H9 (cell line): ENCODE results near the gene KIF26B. TPM values are rescaled to one million over a fixed set of nuclear protein-coding genes. Genes with fewer than 3 reads are reported as not detected.

Source experiments
- DNase-seq: peaks from one replicate; pipeline ENCODE4 v3.0.0-alpha.2; 2017
- H2AFZ ChIP-seq: one replicate; pipeline ENCODE4 v1.6.1; 2013; ENCODE audit warnings: mild to moderate bottlenecking, low read length, control low read depth, moderate library complexity
- H2AK5ac ChIP-seq: 2 replicates; pipeline ENCODE4 v1.6.1; 2013; ENCODE audit warnings: low read length, control low read depth, mixed read lengths; ENCODE audit not compliant: insufficient read length
- H2BK120ac ChIP-seq: one replicate; pipeline ENCODE4 v1.6.1; 2013; ENCODE audit warnings: low read depth, mild to moderate bottlenecking, low read length, control low read depth, inconsistent platforms; ENCODE audit not compliant: poor library complexity, severe bottlenecking
- H2BK12ac ChIP-seq: 2 replicates; pipeline ENCODE4 v1.6.1; 2013; ENCODE audit warnings: low read length, control low read depth, mixed read lengths, low read depth; ENCODE audit not compliant: insufficient read length
- H2BK15ac ChIP-seq: 2 replicates; pipeline ENCODE4 v1.6.1; 2013; ENCODE audit warnings: low read depth, low read length, control low read depth
- H2BK20ac ChIP-seq: one replicate; pipeline ENCODE4 v1.6.1; 2013; ENCODE audit warnings: low read depth, mild to moderate bottlenecking, low read length, control low read depth, inconsistent platforms; ENCODE audit not compliant: poor library complexity, severe bottlenecking
- H2BK5ac ChIP-seq: 2 replicates; pipeline ENCODE4 v1.6.1; 2013; ENCODE audit warnings: low read length, control low read depth, mixed read lengths; ENCODE audit not compliant: insufficient read length
- H3K14ac ChIP-seq: 2 replicates; pipeline ENCODE4 v1.6.1; 2013; ENCODE audit warnings: low read length, control low read depth; ENCODE audit not compliant: insufficient read depth
- H3K18ac ChIP-seq: 2 replicates; pipeline ENCODE4 v1.6.1; 2013; ENCODE audit warnings: low read depth, mild to moderate bottlenecking, mixed read lengths, low read length, control low read depth; ENCODE audit not compliant: insufficient read length
- H3K23ac ChIP-seq: 2 replicates; pipeline ENCODE4 v1.6.1; 2013; ENCODE audit warnings: low read length, control low read depth, mixed read lengths, low read depth; ENCODE audit not compliant: insufficient read length
- H3K23me2 ChIP-seq: 2 replicates; pipeline ENCODE4 v1.6.1; 2013; ENCODE audit warnings: low read depth, mild to moderate bottlenecking, mixed read lengths, low read length, control low read depth; ENCODE audit not compliant: insufficient read length, poor library complexity, severe bottlenecking
- H3K27ac ChIP-seq: 2 replicates; pipeline ENCODE4 v1.5.1; 2013; ENCODE audit warnings: low read length, control low read depth, mixed read lengths, low read depth; ENCODE audit not compliant: insufficient read length
- H3K27me3 ChIP-seq: 2 replicates; pipeline ENCODE4 v1.6.1; 2013; ENCODE audit warnings: low read length, control low read depth, inconsistent platforms; ENCODE audit not compliant: insufficient read depth
- H3K4ac ChIP-seq: 2 replicates; pipeline ENCODE4 v1.6.1; 2013; ENCODE audit warnings: low read depth, mild to moderate bottlenecking, control low read depth, inconsistent platforms, low read length, moderate library complexity
- H3K4me1 ChIP-seq: 2 replicates; pipeline ENCODE4 v1.6.1; 2013; ENCODE audit warnings: low read length, control low read depth, inconsistent platforms; ENCODE audit not compliant: insufficient read depth
- H3K4me2 ChIP-seq: 2 replicates; pipeline ENCODE4 v1.6.1; 2013; ENCODE audit warnings: low read length, control low read depth, mixed read lengths; ENCODE audit not compliant: insufficient read length, insufficient read depth
- H3K56ac ChIP-seq: 2 replicates; pipeline ENCODE4 v1.6.1; 2013; ENCODE audit warnings: low read depth, mild to moderate bottlenecking, mixed read lengths, low read length, control low read depth; ENCODE audit not compliant: insufficient read length
- H3K79me1 ChIP-seq: 2 replicates; pipeline ENCODE4 v1.6.1; 2013; ENCODE audit warnings: low read depth, mild to moderate bottlenecking, moderate library complexity, low read length, control low read depth, inconsistent platforms; ENCODE audit not compliant: insufficient read depth, poor library complexity, severe bottlenecking
- H3K79me2 ChIP-seq: 2 replicates; pipeline ENCODE4 v1.6.1; 2013; ENCODE audit warnings: low read length, control low read depth, inconsistent platforms; ENCODE audit not compliant: insufficient read depth
- H3K9ac ChIP-seq: 2 replicates; pipeline ENCODE4 v1.6.1; 2013; ENCODE audit warnings: low read length, control low read depth, mixed read lengths; ENCODE audit not compliant: insufficient read length; ENCODE audit errors: extremely low read depth
- H3K9me3 ChIP-seq: one replicate; pipeline ENCODE4 v1.6.1; 2013; ENCODE audit warnings: low read depth, low read length, inconsistent platforms; ENCODE audit not compliant: control insufficient read depth
- H3T11ph ChIP-seq: one replicate; pipeline ENCODE4 v1.6.1; 2013; ENCODE audit warnings: mild to moderate bottlenecking, low read length, control low read depth, inconsistent platforms
- H4K20me1 ChIP-seq: one replicate; pipeline ENCODE4 v1.6.1; 2013; ENCODE audit not compliant: control insufficient read depth, insufficient read length, insufficient read depth
- H4K5ac ChIP-seq: 2 replicates; pipeline ENCODE4 v1.6.1; 2013; ENCODE audit warnings: low read depth, mild to moderate bottlenecking, mixed read lengths, low read length, control low read depth; ENCODE audit not compliant: insufficient read length
- H4K8ac ChIP-seq: replicated peaks from 2 replicates; pipeline ENCODE4 v1.6.1; 2013; ENCODE audit warnings: low read length, control low read depth, mixed read lengths, low read depth; ENCODE audit not compliant: insufficient read length
- H4K91ac ChIP-seq: 2 replicates; pipeline ENCODE4 v1.6.1; 2013; ENCODE audit warnings: low read depth, mild to moderate bottlenecking, moderate library complexity, mixed read lengths, low read length, control low read depth; ENCODE audit not compliant: insufficient read length
- H3K27ac Mint-ChIP-seq, 3 experiments: 2 replicates in 2 of 3; 3 replicates in 1 of 3; pipeline ENCODE4 v1.8.0; 2020 to 2021; ENCODE audit warnings: mixed read lengths in 3 of 3, mild to moderate bottlenecking in 1 of 3, moderate library complexity in 1 of 3
- H3K27me3 Mint-ChIP-seq: 2 replicates; pipeline ENCODE4 v1.8.0; 2021; ENCODE audit warnings: low read depth, mild to moderate bottlenecking, moderate library complexity, mixed read lengths
- H3K36me3 Mint-ChIP-seq, 3 experiments: 2 replicates in 2 of 3; 3 replicates in 1 of 3; pipeline ENCODE4 v1.8.0; 2020 to 2021; ENCODE audit warnings: low read depth in 3 of 3, mixed read lengths in 3 of 3; ENCODE audit not compliant: insufficient read depth in 1 of 3
- H3K4me1 Mint-ChIP-seq, 2 experiments: 2 replicates each; pipeline ENCODE4 v1.8.0; 2020; ENCODE audit warnings: mixed read lengths in 2 of 2
- H3K4me3 Mint-ChIP-seq, 2 experiments: 2 replicates in 1 of 2; 3 replicates in 1 of 2; pipeline ENCODE4 v1.8.0; 2020 to 2021; ENCODE audit warnings: mild to moderate bottlenecking in 2 of 2, mixed read lengths in 2 of 2, moderate library complexity in 1 of 2
- H3K9me3 Mint-ChIP-seq, 2 experiments: 2 replicates in 1 of 2; 3 replicates in 1 of 2; pipeline ENCODE4 v1.8.0; 2020; ENCODE audit warnings: mild to moderate bottlenecking in 2 of 2, mixed read lengths in 2 of 2, moderate library complexity in 1 of 2
- CTCF ChIP-seq: fragments of 200-600 bp; sonication (generic); conservative IDR thresholded peaks from 3 replicates; pipeline ENCODE4 v1.8.0; 2021; ENCODE audit warnings: antibody characterized with exemption, mild to moderate bottlenecking
- WGBS: extraction: QIAGEN DNeasy Blood & Tissue Kit; methylation state at CpG from one replicate; pipeline ENCODE4 v1.1.7; 2013; ENCODE audit warnings: missing lambda C conversion rate, low lambda C conversion rate, mixed read lengths; ENCODE audit not compliant: insufficient read length; ENCODE audit errors: extremely low coverage; 5-methylcytosine and 5-hydroxymethylcytosine counted together
- total RNA-seq: library from RNA; stranded (reverse); gene quantifications from 2 replicates; pipeline ENCODE4 v1.2.1, GENCODE V29; 2021

Gene KIF26B
- total RNA-seq, 1 experiment from 2014 or later: 0.13 TPM

- Histone ChIP-seq H3K4me2 (no peak overlapping the region), H4K5ac (no peak overlapping the region), H2BK12ac (no peak overlapping the region), H3K56ac (no peak overlapping the region), H4K8ac (no peak overlapping the region), H3K9me3 (no peaks in the 10 kb centered on the region), H3K23me2 (no peaks in the 10 kb centered on the region), H4K20me1 (no peaks in the 10 kb centered on the region), H3K9ac (no peak overlapping the region), H3K4me1 (no peaks in the 10 kb centered on the region), H4K91ac (no peak overlapping the region), H2BK5ac (no peak overlapping the region), H2BK15ac (no peak overlapping the region), H2AFZ (no peak overlapping the region), H2BK20ac (no peak overlapping the region), H3K27me3 (no peaks in the 10 kb centered on the region), H3K79me1 (no peaks in the 10 kb centered on the region), H3K79me2 (no peaks in the 10 kb centered on the region), H3T11ph (no peak overlapping the region), H3K4ac (no peak overlapping the region), H3K18ac (no peak overlapping the region), H3K27ac (no peak overlapping the region), H3K23ac (no peak overlapping the region), H3K14ac (no peak overlapping the region), H2AK5ac (no peak overlapping the region), H2BK120ac (no peak overlapping the region)
- H3K27ac Mint-ChIP-seq: no peak overlapping the region
- H3K9me3 Mint-ChIP-seq: no peaks in the 10 kb centered on the region
- H3K4me1 Mint-ChIP-seq: peaks cover 0 to 7% of the 10 kb centered on the region in 2 experiments; a peak in 2 of 4 replicates
- no peaks in the 10 kb centered on the region for H3K27me3 Mint-ChIP-seq
- no peak for TF ChIP-seq CTCF
- DNase-seq: no peak
- no peak overlapping the region for H3K4me3 Mint-ChIP-seq
- no CpG with 5 or more reads among the region's 7 CpGs for WGBS
- H3K36me3 Mint-ChIP-seq: no peaks in the 10 kb centered on the region; a peak in 1 of 7 replicates
These were observed 265.2 kb downstream of the KIF26B start for GRCh38 chr1:245419989-245420388.
